Ramos (cell line): ENCODE data around the gene OR1J4.

Experiments
- in situ Hi-C: fragments of 300-500 bp; cut with MboI; formaldehyde crosslinking; loops from one replicate; pipeline ENCODE4 v1.14.3; 2022; ENCODE audit warnings: low sequenced_read_pairs; ENCODE audit not compliant: unreplicated experiment

Gene OR1J4

DNA sequence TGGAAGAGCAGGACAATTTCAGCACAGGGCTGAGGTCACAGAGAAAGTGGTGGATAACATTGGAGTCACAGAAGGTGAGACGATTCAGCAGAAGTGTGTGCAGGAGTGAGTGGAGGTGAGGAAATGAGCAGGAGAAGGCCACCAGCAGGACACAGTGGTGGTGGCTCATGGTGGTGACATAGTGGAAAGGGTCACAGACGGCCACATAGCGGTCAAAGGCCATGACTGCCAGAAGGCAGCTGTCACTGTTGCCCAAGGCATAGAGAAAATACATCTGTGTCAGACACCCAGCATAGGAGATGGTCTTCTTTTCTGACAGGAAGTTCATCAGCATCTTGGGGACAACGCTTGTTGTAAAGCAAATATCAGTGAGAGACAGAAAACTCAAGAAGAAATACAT lies 49.0 kb downstream of the OR1J4 start:
- in situ Hi-C loops, result no loop called here
